MM.1S (cell line): ENCODE results near the gene DKKL1.

Source experiments
- CTCF ChIP-seq: fragments of 300-600 bp; sonication (generic); IDR thresholded peaks from 2 replicates; pipeline ENCODE4 v1.5.1; 2016; ENCODE audit warnings: antibody characterized with exemption, low read length, mixed read lengths
- EZH2phosphoT487 ChIP-seq: fragments of 300-600 bp; sonication (generic); IDR thresholded peaks from 2 replicates; pipeline ENCODE4 v1.6.1; 2018; ENCODE audit warnings: antibody characterized with exemption, low read length

- TF ChIP-seq EZH2phosphoT487 = no peak
- TF ChIP-seq CTCF = no peak
Observed at GRCh38 chr19:49338691-49339300, 24.9 kb upstream of the DKKL1 start.
